HepG2 (cell line): Measurements from ENCODE around the gene SLC6A17. TPM values are rescaled to one million over a fixed set of nuclear protein-coding genes. Genes with fewer than 3 reads are reported as not detected.
A peak's percentile ranks its signal among the peaks of the same experiment; 100 is the strongest.

ENCODE experiments used
- ATAC-seq: fragments of 200-7000 bp; cut with Tn5 transposase; 3 replicates; pipeline ENCODE4 v1.9.1; 2020; ENCODE audit warnings: mild to moderate bottlenecking, moderate library complexity
- BruUV-seq: library from RNA; stranded (reverse); fragments of 400-500 nt; replicated peaks from 2 replicates; lab custom pipeline; 2021; lab: Mats Ljungman, UMichigan
- CTCF ChIA-PET: fragments of 300-600 bp; formaldehyde crosslinking; extraction: SDS; loops from one replicate; lab custom pipeline; 2021; ENCODE audit warnings: low total read pairs, inconsistent platforms, low intra/inter-chr PET ratio; lab: Yijun Ruan, JAX
- POLR2A ChIA-PET: fragments of 350-600 bp; sonication (Branson Sonifier 250); formaldehyde crosslinking; loops from one replicate; lab custom pipeline; 2020; ENCODE audit warnings: antibody characterized with exemption, inconsistent platforms; lab: Yijun Ruan, JAX
- DNase-seq: peaks from one replicate; pipeline ENCODE4 v3.0.0-alpha.2; 2015; ENCODE audit warnings: low spot score
- FAIRE-seq: peaks from 3 replicates; lab custom pipeline; 2011; peaks lifted over from hg19 to GRCh38; lab: Jason Lieb, UNC
- H2AFZ ChIP-seq: one replicate; pipeline ENCODE4 v1.6.1; 2011; ENCODE audit warnings: low read length, inconsistent platforms
- H3K27ac ChIP-seq: fragments of 300-600 bp; 3 replicates; pipeline ENCODE4 v1.8.0; 2011; ENCODE audit warnings: mixed run types, mild to moderate bottlenecking, mixed read lengths, low read length, inconsistent platforms; ENCODE audit not compliant: insufficient read depth; ENCODE audit errors: extremely low read length
- H3K27me3 ChIP-seq, 2 experiments: fragments of 200-600 bp in 1 of 2; 2 replicates in 1 of 2; 3 replicates in 1 of 2; pipeline versions ENCODE4 v1.6.0 to v1.8.0; 2011; ENCODE audit warnings: low read length in 2 of 2, mild to moderate bottlenecking in 2 of 2, moderate library complexity in 2 of 2, inconsistent platforms in 1 of 2; ENCODE audit not compliant: insufficient read depth in 2 of 2, control insufficient read depth in 1 of 2
- H3K36me3 ChIP-seq, 2 experiments: fragments of 200-600 bp in 1 of 2; replicated peaks in 1 of 2; 2 replicates in 1 of 2; 3 replicates in 1 of 2; pipeline versions ENCODE4 v1.5.1 to v1.8.0; 2011; ENCODE audit warnings: low read length in 2 of 2, inconsistent platforms in 1 of 2; ENCODE audit not compliant: insufficient read depth in 2 of 2, control insufficient read depth in 1 of 2
- H3K4me1 ChIP-seq: 2 replicates; pipeline ENCODE4 v1.5.1; 2012; ENCODE audit warnings: low read length, inconsistent platforms; ENCODE audit not compliant: insufficient read depth
- H3K4me2 ChIP-seq: 2 replicates; pipeline ENCODE4 v1.6.0; 2011; ENCODE audit warnings: low read depth, low read length, inconsistent platforms
- H3K4me3 ChIP-seq, 3 experiments: fragments of 200-600 bp in 1 of 3; sonication (generic), shearing (Covaris generic) in 1 of 3; replicated peaks in 1 of 3; 2 replicates each; pipeline ENCODE4 v1.5.1; 2011 to 2016; ENCODE audit warnings: low read length in 3 of 3, inconsistent platforms in 2 of 3, low read depth in 2 of 3, mild to moderate bottlenecking in 2 of 3, control low read depth in 1 of 3, mixed read lengths in 1 of 3; ENCODE audit not compliant: insufficient read depth in 1 of 3
- H3K79me2 ChIP-seq: one replicate; pipeline ENCODE4 v1.6.1; 2011; ENCODE audit warnings: low read length, inconsistent platforms; ENCODE audit not compliant: insufficient read depth
- H3K9ac ChIP-seq: 2 replicates; pipeline ENCODE4 v1.6.0; 2011; ENCODE audit warnings: mild to moderate bottlenecking, low read depth, low read length, inconsistent platforms; ENCODE audit not compliant: insufficient read depth
- H3K9me3 ChIP-seq: 2 replicates; pipeline ENCODE4 v1.5.1; 2012; ENCODE audit warnings: mild to moderate bottlenecking, low read length
- H4K20me1 ChIP-seq: 2 replicates; pipeline ENCODE4 v1.6.0; 2011; ENCODE audit warnings: inconsistent platforms, mild to moderate bottlenecking, low read length, moderate library complexity; ENCODE audit not compliant: insufficient read depth
- AHR ChIP-seq: IDR thresholded peaks from 2 replicates; pipeline ENCODE4 v1.6.1; 2018; ENCODE audit warnings: missing genetic modification reagents, missing compliant biosample characterization
- ARID2 ChIP-seq: sonication (generic); formaldehyde crosslinking; IDR thresholded peaks from 2 replicates; pipeline ENCODE4 v1.8.1; 2022; ENCODE audit warnings: mild to moderate bottlenecking, missing genetic modification reagents, borderline replicate concordance
- BHLHE40 ChIP-seq: IDR thresholded peaks from 2 replicates; pipeline ENCODE4 v1.6.1; 2011; ENCODE audit warnings: low read length, improper control_type of control experiment
- FOXO1 ChIP-seq: sonication (generic); formaldehyde crosslinking; IDR thresholded peaks from 2 replicates; pipeline ENCODE4 v1.4.0; 2020; ENCODE audit warnings: missing genetic modification reagents
- GATAD2A ChIP-seq: IDR thresholded peaks from 2 replicates; pipeline ENCODE4 v1.6.1; 2016
- GFI1 ChIP-seq: sonication (generic); formaldehyde crosslinking; IDR thresholded peaks from 2 replicates; pipeline ENCODE4 v1.5.0; 2020; ENCODE audit warnings: missing genetic modification reagents, mild to moderate bottlenecking, borderline replicate concordance
- IKZF1 ChIP-seq: fragments of 450-650 bp; IDR thresholded peaks from 2 replicates; pipeline ENCODE4 v1.7.1; 2016
- IKZF4 ChIP-seq: sonication (generic); formaldehyde crosslinking; IDR thresholded peaks from 2 replicates; pipeline ENCODE4 v1.5.1; 2020; ENCODE audit warnings: borderline replicate concordance, mild to moderate bottlenecking, low read depth, missing genetic modification reagents; ENCODE audit errors: not compliant biosample characterization
- NFYC ChIP-seq: IDR thresholded peaks from 2 replicates; pipeline ENCODE4 v1.6.1; 2016; ENCODE audit warnings: missing genetic modification reagents, missing compliant biosample characterization
- RORA ChIP-seq: sonication (generic); formaldehyde crosslinking; IDR thresholded peaks from 2 replicates; pipeline ENCODE4 v1.5.0; 2020; ENCODE audit warnings: mild to moderate bottlenecking, missing genetic modification reagents, moderate library complexity
- THYN1 ChIP-seq: sonication (generic); formaldehyde crosslinking; IDR thresholded peaks from 2 replicates; pipeline ENCODE4 v1.8.1; 2023; ENCODE audit warnings: low read depth, mild to moderate bottlenecking, moderate library complexity, missing genetic modification reagents, borderline replicate concordance
- ZNF260 ChIP-seq: sonication (generic); formaldehyde crosslinking; IDR thresholded peaks from 2 replicates; pipeline ENCODE4 v1.4.0; 2020; ENCODE audit warnings: missing genetic modification reagents, low read depth, mild to moderate bottlenecking, borderline replicate concordance
- ZNF335 ChIP-seq: sonication (generic); formaldehyde crosslinking; IDR thresholded peaks from 2 replicates; pipeline ENCODE4 v1.4.0; 2020; ENCODE audit warnings: missing genetic modification reagents
- ZNF576 ChIP-seq: sonication (generic); formaldehyde crosslinking; IDR thresholded peaks from 2 replicates; pipeline ENCODE4 v1.4.0; 2020; ENCODE audit warnings: mild to moderate bottlenecking, missing genetic modification reagents
- ZNF670 ChIP-seq: sonication (generic); formaldehyde crosslinking; IDR thresholded peaks from 2 replicates; pipeline ENCODE4 v1.8.0; 2022; ENCODE audit warnings: mild to moderate bottlenecking, missing genetic modification reagents, borderline replicate concordance
- WGBS: methylation state at CpG from one replicate; pipeline ENCODE4 v1.1.6; 2017; ENCODE audit warnings: low lambda C conversion rate; 5-methylcytosine and 5-hydroxymethylcytosine counted together
- in situ Hi-C: cut with HindIII; loops from 2 replicates; pipeline ENCODE4 v1.10.0; 2017; ENCODE audit warnings: low pct_unique_long_range_greater_than_20kb; ENCODE audit not compliant: extremely low pct_ligation_motif_present
- intact Hi-C: fragments of 100-400 bp; cut with micrococcal nuclease; formaldehyde crosslinking; loops from one replicate; pipeline ENCODE4 v1.10.0; 2022; ENCODE audit not compliant: unreplicated experiment
- polyA plus RNA-seq, 8 experiments: library from polyadenylated mRNA; depleted of rRNA in 3 of 8; stranded (reverse) in 7 of 8; unstranded in 1 of 8; fragments of >200 nt; fragmentation: Illumina TruSeq in 4 of 8; extraction: Trizol in 4 of 8; gene quantifications; 2 replicates each; pipeline versions ENCODE4 v1.2.1 to v1.2.3, GENCODE V29; 2011 to 2016; ENCODE audit warnings: low read depth in 4 of 8, missing spikeins in 1 of 8, mixed read lengths in 1 of 8; ENCODE audit not compliant: insufficient read depth in 1 of 8
- total RNA-seq, 5 experiments: library from RNA; depleted of rRNA; stranded (reverse); fragments of >200 nt; fragmentation: Illumina TruSeq; extraction: Trizol; gene quantifications; 2 replicates each; pipeline ENCODE4 v1.2.3, GENCODE V29; 2016; ENCODE audit warnings: low read depth in 1 of 5
- TF ChIP-seq, protein P1 (sequence below), 2 experiments: sonication (generic) in 1 of 2; formaldehyde crosslinking in 1 of 2; IDR thresholded peaks; 2 replicates each; pipeline versions ENCODE4 v1.4.0 to v1.6.1; 2018 to 2020; ENCODE audit warnings: missing genetic modification reagents in 2 of 2, borderline replicate concordance in 1 of 2, low read depth in 1 of 2, mild to moderate bottlenecking in 1 of 2, missing biosample characterization in 1 of 2

The SLC6A17 gene
- total and polyA plus RNA-seq, 2 of the 13 experiments (the other 11 are each of a cell fraction or from before 2014, with no cell fraction given), result not detected

GRCh38 chr1:110185181-110185580, 34.9 kb downstream of the SLC6A17 start (continued):
- no peak for TF ChIP-seq THYN1 (CRISPR knock-in tag)
- no peak for TF ChIP-seq NFYC (CRISPR knock-in tag)
- no peak for TF ChIP-seq AHR (CRISPR knock-in tag)

DNA sequence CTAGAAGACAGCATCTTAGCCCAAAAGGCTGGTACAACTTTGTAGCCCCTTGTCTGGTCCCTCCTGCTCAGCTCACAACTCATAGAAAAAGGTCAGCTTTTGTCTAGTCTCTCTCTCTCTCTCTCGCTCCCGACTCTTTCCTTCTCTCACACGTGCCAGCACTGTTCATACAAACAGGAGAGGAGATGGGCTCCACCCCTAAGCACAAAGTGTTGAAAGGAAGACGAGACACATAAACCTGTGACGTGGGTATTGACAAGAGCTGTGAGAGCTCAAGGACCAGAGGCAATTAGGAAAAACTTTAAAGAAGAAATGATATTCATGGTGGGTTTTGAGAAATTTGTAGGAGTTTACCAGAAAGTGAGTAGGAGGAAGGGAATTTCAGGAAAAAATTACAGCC, 36.3 kb downstream of the SLC6A17 start:
- ATAC-seq, result no peak
- Histone ChIP-seq H3K4me2 (no peak overlapping the region), H3K4me3 (no peak overlapping the region), H3K27me3 (peaks cover 6 to 72% of the 10 kb centered on the region in 2 experiments), H3K27ac (no peak overlapping the region), H2AFZ (no peak overlapping the region), H3K79me2 (no peaks in the 10 kb centered on the region), H4K20me1 (no peaks in the 10 kb centered on the region), H3K4me1 (no peaks in the 10 kb centered on the region), H3K9me3 (no peaks in the 10 kb centered on the region), H3K9ac (no peak overlapping the region), H3K36me3 (no peaks in the 10 kb centered on the region)
- no peak for FAIRE-seq
- BruUV-seq, result no TSS peak
- DNase-seq, result no peak
- 3% methylated on average over 5 of the region's 5 CpGs for WGBS
- no peak for TF ChIP-seq GFI1 (CRISPR knock-in tag)
- 0 out of 2 replicates have a peak, but pooled peaks have one; percentile 8 for TF ChIP-seq BHLHE40
- no peak for TF ChIP-seq GATAD2A (CRISPR knock-in tag)
- ChIA-PET CTCF (no interaction called here), POLR2A (no interaction called here)
- intact Hi-C loops, result no loop called here
- in situ Hi-C loops, result no loop called here

- no peaks in the 10 kb centered on the region for H3K36me3 ChIP-seq
- H3K27me3 ChIP-seq, result peaks cover 9 to 73% of the 10 kb centered on the region in 2 experiments
- FAIRE-seq (no peak), ATAC-seq (no peak), DNase-seq (no peak)
- H3K4me1 ChIP-seq, result no peaks in the 10 kb centered on the region
- no peak overlapping the region for H3K9ac ChIP-seq
- no peaks in the 10 kb centered on the region for H3K9me3 ChIP-seq
- POLR2A ChIA-PET, result no interaction called here
- no peak overlapping the region for H3K4me3 ChIP-seq
- CTCF ChIA-PET, result no interaction called here
- H3K27ac ChIP-seq, result no peak overlapping the region
- 43% methylated on average over 10 of the region's 10 CpGs for WGBS
- no peaks in the 10 kb centered on the region for H3K79me2 ChIP-seq
- intact Hi-C loops (no loop called here), in situ Hi-C loops (no loop called here)
- no peak overlapping the region for H3K4me2 ChIP-seq
- BruUV-seq, result no TSS peak
- no peak overlapping the region for H2AFZ ChIP-seq
- H4K20me1 ChIP-seq, result no peaks in the 10 kb centered on the region
- TF ChIP-seq ZNF670 (CRISPR knock-in tag), result no peak
- no peak for TF ChIP-seq ZNF576
- TF ChIP-seq ZNF335 (CRISPR knock-in tag), result no peak
- TF ChIP-seq IKZF4 (CRISPR knock-in tag), result no peak
- no peak for TF ChIP-seq ZNF260
- TF ChIP-seq RORA (CRISPR knock-in tag), result no peak
- TF ChIP-seq, protein P1, sequence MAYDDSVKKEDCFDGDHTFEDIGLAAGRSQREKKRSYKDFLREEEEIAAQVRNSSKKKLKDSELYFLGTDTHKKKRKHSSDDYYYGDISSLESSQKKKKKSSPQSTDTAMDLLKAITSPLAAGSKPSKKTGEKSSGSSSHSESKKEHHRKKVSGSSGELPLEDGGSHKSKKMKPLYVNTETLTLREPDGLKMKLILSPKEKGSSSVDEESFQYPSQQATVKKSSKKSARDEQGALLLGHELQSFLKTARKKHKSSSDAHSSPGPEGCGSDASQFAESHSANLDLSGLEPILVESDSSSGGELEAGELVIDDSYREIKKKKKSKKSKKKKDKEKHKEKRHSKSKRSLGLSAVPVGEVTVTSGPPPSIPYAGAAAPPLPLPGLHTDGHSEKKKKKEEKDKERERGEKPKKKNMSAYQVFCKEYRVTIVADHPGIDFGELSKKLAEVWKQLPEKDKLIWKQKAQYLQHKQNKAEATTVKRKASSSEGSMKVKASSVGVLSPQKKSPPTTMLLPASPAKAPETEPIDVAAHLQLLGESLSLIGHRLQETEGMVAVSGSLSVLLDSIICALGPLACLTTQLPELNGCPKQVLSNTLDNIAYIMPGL (CRISPR knock-in tag; IDR thresholded peaks at IDR 0.05; ENCODE audit: borderline replicate concordance in 1 of 2, low read depth in 1 of 2), result no peak
- no peak for TF ChIP-seq IKZF1
- no peak for TF ChIP-seq FOXO1 (CRISPR knock-in tag)
- TF ChIP-seq ARID2 (CRISPR knock-in tag), result no peak
Measured at GRCh38 chr1:110187139-110187890, 37.0 kb downstream of the SLC6A17 start.
